Measurements from ENCODE around the gene SNPH.

DNA sequence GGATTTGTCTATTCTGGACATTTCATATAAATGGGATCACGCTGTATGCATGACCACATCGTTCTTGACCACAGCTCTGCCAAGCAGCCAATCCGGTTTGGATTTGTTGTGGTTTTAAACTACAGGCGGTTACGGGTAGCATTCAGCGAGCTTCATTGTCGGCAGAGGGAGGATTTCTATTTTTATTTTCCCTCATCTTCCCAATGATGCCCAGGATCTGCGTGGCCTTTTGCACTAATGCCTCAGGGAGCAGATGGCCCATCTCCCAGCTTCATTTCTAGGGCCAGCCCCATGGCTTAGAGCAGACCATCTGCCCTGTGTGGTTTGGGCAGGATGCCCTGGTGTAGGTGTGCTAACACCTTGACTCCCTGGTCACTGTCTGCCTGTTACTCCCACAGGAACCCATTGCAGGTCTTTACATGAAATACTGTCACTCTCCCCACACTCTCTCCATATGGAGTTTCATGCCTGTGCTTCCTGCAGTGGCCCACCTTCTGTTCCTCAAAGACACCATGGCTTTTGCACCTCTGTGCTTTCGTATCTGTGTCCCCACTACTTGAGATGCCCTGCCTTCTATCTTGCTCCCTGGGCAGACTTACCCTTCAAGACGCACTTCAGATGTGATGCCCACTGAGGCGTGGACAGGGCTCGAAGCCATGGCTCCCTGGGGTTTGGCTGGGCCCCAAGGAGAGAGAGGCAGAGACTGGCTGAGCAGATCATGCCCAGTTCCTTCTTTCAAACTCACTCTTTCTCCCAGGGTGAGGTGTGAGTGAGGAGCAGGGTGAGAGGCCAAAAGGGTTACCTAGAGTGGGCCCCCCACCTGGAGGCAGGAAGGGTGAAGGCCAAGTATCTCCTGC lies 36.8 kb downstream of the SNPH start:
- TF ChIP-seq, protein P1, sequence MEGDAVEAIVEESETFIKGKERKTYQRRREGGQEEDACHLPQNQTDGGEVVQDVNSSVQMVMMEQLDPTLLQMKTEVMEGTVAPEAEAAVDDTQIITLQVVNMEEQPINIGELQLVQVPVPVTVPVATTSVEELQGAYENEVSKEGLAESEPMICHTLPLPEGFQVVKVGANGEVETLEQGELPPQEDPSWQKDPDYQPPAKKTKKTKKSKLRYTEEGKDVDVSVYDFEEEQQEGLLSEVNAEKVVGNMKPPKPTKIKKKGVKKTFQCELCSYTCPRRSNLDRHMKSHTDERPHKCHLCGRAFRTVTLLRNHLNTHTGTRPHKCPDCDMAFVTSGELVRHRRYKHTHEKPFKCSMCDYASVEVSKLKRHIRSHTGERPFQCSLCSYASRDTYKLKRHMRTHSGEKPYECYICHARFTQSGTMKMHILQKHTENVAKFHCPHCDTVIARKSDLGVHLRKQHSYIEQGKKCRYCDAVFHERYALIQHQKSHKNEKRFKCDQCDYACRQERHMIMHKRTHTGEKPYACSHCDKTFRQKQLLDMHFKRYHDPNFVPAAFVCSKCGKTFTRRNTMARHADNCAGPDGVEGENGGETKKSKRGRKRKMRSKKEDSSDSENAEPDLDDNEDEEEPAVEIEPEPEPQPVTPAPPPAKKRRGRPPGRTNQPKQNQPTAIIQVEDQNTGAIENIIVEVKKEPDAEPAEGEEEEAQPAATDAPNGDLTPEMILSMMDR (conservative IDR thresholded peaks at IDR 0.05; ENCODE audit: low read depth, low read length) = no peak
- TF ChIP-seq CHD1 (IDR thresholded peaks at IDR 0.05; ENCODE audit: low read depth, low read length) (no peak), SMC3 (IDR thresholded peaks at IDR 0.05; ENCODE audit: low read depth, low read length) (no peak), POLR2A (IDR thresholded peaks at IDR 0.05; ENCODE audit: low read depth, low read length) (no peak), RAD21 (IDR thresholded peaks at IDR 0.05; ENCODE audit: low read length) (no peak), MXI1 (IDR thresholded peaks at IDR 0.05; ENCODE audit: borderline replicate concordance, low read depth, low read length) (no peak), CEBPB (IDR thresholded peaks at IDR 0.05; ENCODE audit: low read depth, low read length) (no peak), RFX5 (IDR thresholded peaks at IDR 0.05; ENCODE audit: low read depth, low read length) (no peak)

All from IMR-90 (cell line).